ENCODE results near the gene INCA1.

DNA sequence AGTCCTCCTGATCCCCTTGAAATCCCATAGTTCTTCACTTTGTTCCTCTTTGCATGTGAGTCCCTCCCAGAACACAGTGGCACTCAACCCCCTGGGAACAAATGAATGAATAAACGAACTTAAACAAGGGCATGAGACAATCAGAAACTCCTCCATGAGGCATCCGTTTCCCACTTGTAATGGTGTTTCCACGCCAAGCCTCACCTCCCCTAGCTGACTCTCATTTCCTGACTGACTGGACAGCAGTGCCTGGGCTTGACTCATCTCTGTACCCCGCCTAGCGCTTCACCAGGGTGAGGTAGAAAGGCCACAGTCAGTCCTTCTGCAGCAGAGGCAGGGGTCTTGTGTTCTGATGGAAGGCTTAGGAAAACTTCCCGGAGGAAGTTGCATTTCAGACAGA is 14.6 kb upstream of the INCA1 start:
- TF ChIP-seq CREB1 (IDR thresholded peaks at IDR 0.05) (no peak), TBP (IDR thresholded peaks at IDR 0.05; ENCODE audit: low read depth, low read length) (no peak), KDM4A (IDR thresholded peaks at IDR 0.05; ENCODE audit: low read depth, low read length, severe bottlenecking) (no peak), POLR2A (IDR thresholded peaks at IDR 0.05; ENCODE audit: control extremely low read depth in 1 of 2, low read depth in 2 of 2, low read length in 2 of 2) (no peak), GABPA (IDR thresholded peaks at IDR 0.05; ENCODE audit: borderline replicate concordance, insufficient read depth, low read length) (no peak), HDAC6 (IDR thresholded peaks at IDR 0.05; ENCODE audit: low read depth, low read length) (no peak), USF2 (IDR thresholded peaks at IDR 0.05; ENCODE audit: low read length) (no peak), NANOG (IDR thresholded peaks at IDR 0.05; ENCODE audit: insufficient read depth, low read depth, low read length, poor library complexity, severe bottlenecking) (no peak)
- TF ChIP-seq, protein P1, sequence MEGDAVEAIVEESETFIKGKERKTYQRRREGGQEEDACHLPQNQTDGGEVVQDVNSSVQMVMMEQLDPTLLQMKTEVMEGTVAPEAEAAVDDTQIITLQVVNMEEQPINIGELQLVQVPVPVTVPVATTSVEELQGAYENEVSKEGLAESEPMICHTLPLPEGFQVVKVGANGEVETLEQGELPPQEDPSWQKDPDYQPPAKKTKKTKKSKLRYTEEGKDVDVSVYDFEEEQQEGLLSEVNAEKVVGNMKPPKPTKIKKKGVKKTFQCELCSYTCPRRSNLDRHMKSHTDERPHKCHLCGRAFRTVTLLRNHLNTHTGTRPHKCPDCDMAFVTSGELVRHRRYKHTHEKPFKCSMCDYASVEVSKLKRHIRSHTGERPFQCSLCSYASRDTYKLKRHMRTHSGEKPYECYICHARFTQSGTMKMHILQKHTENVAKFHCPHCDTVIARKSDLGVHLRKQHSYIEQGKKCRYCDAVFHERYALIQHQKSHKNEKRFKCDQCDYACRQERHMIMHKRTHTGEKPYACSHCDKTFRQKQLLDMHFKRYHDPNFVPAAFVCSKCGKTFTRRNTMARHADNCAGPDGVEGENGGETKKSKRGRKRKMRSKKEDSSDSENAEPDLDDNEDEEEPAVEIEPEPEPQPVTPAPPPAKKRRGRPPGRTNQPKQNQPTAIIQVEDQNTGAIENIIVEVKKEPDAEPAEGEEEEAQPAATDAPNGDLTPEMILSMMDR (IDR thresholded peaks at IDR 0.05; ENCODE audit: control extremely low read depth in 1 of 3, insufficient read depth in 1 of 3, low read depth in 1 of 3, low read length in 3 of 3), result no peak

All from H1 (cell line).